Activated CD4-positive, alpha-beta T cell treated with anti-CD3 and anti-CD28 coated beads, Interleukin-2, Interleukin-4, amounts not matched to agents 100 ng/mL and 50 ng/mL, durations not matched to agents 16 hours and 8 hours (primary cell): Measurements from ENCODE around the gene HNF1A.
"Not testable (repeated sequence)": the region's sequence is repeated elsewhere in the genome, so short reads cannot be mapped to it uniquely, and the experiment has no call there.

Experiments used
- DNase-seq: peaks from one replicate; pipeline ENCODE4 v3.0.0-alpha.2; 2020; ENCODE audit warnings: low spot score

Gene HNF1A

GRCh38 chr12:121011820-121012219 is 33.5 kb downstream of the HNF1A start:
- no peak for DNase-seq

- DNase-seq: no peak
These were observed 35.4 kb downstream of the HNF1A start for GRCh38 chr12:121013715-121014114.

- DNase-seq: peak; percentile 97
These were observed 37.8 kb downstream of the HNF1A start, which contains the start of gene C12orf43 for GRCh38 chr12:121015825-121016766. C12orf43 (minus strand) TSS chr12:121016487; CDS start chr12:121016474, 13 bp downstream.

- DNase-seq: no peak
These were observed 39.7 kb downstream of the HNF1A start for GRCh38 chr12:121017966-121018491.

GRCh38 chr12:121018860-121019617 is 40.7 kb downstream of the HNF1A start:
- DNase-seq: no peak

- no peak for DNase-seq
These were observed 43.4 kb downstream of the HNF1A start for GRCh38 chr12:121021754-121022153.

GRCh38 chr12:121022713-121023112 is 44.4 kb downstream of the HNF1A start:
- no peak for DNase-seq

- DNase-seq: no peak
These were observed 45.5 kb downstream of the HNF1A start for GRCh38 chr12:121023799-121024198.

GRCh38 chr12:121025442-121026226 is 47.3 kb downstream of the HNF1A start:
- DNase-seq: no peak

GRCh38 chr12:121026274-121027045 is 48.1 kb downstream of the HNF1A start:
- DNase-seq: no peak

- DNase-seq: no peak
These were observed 52.4 kb downstream of the HNF1A start for GRCh38 chr12:121030576-121031212.

GRCh38 chr12:121033625-121034349 is 55.4 kb downstream of the HNF1A start:
- DNase-seq: peak; percentile 92

- no peak for DNase-seq
These were observed 56.4 kb downstream of the HNF1A start for GRCh38 chr12:121034616-121035305.

GRCh38 chr12:121036810-121037326 is 58.5 kb downstream of the HNF1A start:
- peak; percentile 88 for DNase-seq

- DNase-seq: peak; percentile 67
These were observed 60.7 kb downstream of the HNF1A start, which contains the start of gene OASL for GRCh38 chr12:121038861-121039668. OASL (minus strand) TSS chr12:121039246; CDS start chr12:121038971, 275 bp downstream.

GRCh38 chr12:121043067-121043466 is 64.7 kb downstream of the HNF1A start:
- no peak for DNase-seq

GRCh38 chr12:121047400-121047799 is 69.1 kb downstream of the HNF1A start:
- not testable (repeated sequence) for DNase-seq

GRCh38 chr12:121048442-121048841 is 70.1 kb downstream of the HNF1A start:
- no peak for DNase-seq
